ENCODE measurements around the gene TMCC3. TPM values are rescaled to one million over a fixed set of nuclear protein-coding genes. Genes with fewer than 3 reads are reported as not detected.

Gene TMCC3
- total RNA-seq, 1 experiment from 2014 or later, result 19.9 TPM

DNA sequence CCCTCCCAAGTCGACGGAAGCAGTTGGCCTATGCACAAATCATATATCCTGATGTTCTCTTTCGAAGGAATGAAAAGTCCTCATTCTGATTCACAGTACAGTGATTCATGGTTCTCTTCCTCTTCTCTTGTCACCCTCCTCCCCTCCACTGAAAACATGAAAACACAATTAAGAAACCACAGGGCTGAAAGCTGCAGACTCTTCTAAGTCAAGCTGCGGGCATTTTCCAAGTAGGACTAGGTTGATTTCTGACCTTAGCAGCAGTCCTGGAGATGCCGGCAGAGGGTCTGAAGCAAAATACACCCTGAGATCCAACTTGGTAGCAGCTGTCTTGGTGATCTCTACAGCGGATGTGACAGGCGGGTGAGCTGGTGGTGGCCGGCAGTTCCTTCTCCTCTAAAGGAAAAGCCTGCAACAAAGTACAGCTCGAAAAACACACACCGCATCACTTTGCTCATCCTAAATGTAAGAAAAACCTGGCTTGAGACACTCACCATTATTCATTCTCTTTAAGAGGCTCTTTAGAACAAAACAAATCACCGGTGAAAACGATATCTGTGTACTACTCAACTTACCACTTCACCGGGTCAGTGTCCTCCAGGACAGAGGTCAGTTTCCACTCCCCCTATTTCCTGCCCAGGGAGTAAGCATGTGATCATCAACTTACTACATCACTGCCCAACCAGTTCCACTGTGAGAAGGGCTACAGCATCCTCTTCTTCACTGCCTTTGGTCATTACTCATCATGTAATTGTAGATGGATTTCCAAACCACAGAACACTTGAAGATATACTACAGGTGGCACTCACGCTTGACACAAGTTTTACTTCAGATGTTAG, 6.0 kb downstream of the TMCC3 start:
- TF ChIP-seq CTCF (conservative IDR thresholded peaks at IDR 0.05) (no peak), EZH2 (IDR thresholded peaks at IDR 0.05; ENCODE audit: low read depth) (no peak)
- DNase-seq, result peak; percentile 57 to 94
- peak overlapping the region; percentile 45; the same call in 1 of the 2 replicates for H3K4me3 ChIP-seq
- peaks cover 67% of the 10 kb centered on the region for H3K4me1 ChIP-seq (replicated peaks; ENCODE audit: insufficient read depth)
- ChIA-PET CTCF (no interaction called here), POLR2A (ENCODE audit: unreplicated experiment) (no interaction called here)
- intact Hi-C loops (cut with micrococcal nuclease; ENCODE audit: unreplicated experiment), result loop anchor here (1.0 to 2.0 kb wide), 5 partner anchors 22 to 117 kb away; no protein-coding TSS in a partner anchor
- peak overlapping the region; percentile 75 for H3K4me2 ChIP-seq
- peaks cover 35% of the 10 kb centered on the region for H3F3A ChIP-seq (ENCODE audit: insufficient read depth, low read depth)
- H4K20me1 ChIP-seq (ENCODE audit: insufficient read depth), result no peaks in the 10 kb centered on the region
- no TSS peak for BruUV-seq (replicated peaks)
- no peaks in the 10 kb centered on the region for H3K9me2 ChIP-seq (ENCODE audit: insufficient read depth)
- H3K79me2 ChIP-seq (ENCODE audit: low read depth), result peaks cover 71% of the 10 kb centered on the region
- peak overlapping the region; percentile 52; the same call in 1 of the 2 replicates for H2AFZ ChIP-seq
- H3K27ac ChIP-seq, result peak overlapping the region; percentile 94
- no peaks in the 10 kb centered on the region for H3K9me3 ChIP-seq (ENCODE audit: insufficient read depth, low read depth)
- no peaks in the 10 kb centered on the region for H3K27me3 ChIP-seq (ENCODE audit: insufficient read depth, low read depth)
- H3K36me3 ChIP-seq (ENCODE audit: low read depth), result no peaks in the 10 kb centered on the region

DNA sequence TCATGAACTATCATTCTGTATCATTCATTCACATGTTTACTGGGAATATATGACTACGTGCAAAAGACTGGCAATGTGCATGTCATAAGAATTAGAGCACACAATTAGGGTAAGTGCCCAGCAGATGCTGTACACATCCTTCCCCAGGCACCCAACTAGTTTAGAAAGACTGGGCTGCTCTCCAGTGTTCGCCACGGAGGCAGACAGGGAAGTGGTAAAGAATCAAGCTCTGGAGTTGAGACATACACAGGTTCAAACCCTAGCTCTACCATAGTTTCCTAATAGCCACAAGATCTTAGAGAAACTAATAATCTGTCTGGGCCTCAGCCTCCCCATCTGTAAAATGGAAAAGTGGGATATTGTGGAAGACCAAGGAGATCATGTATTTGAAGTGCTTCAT, 6.8 kb downstream of the TMCC3 start:
- H3K4me3 ChIP-seq, result peak overlapping the region; percentile 45; the same call in 1 of the 2 replicates
- TF ChIP-seq EZH2 (IDR thresholded peaks at IDR 0.05; ENCODE audit: low read depth) (no peak), CTCF (conservative IDR thresholded peaks at IDR 0.05) (no peak)
- CTCF ChIA-PET, result no interaction called here
- H3F3A ChIP-seq (ENCODE audit: insufficient read depth, low read depth), result peaks cover 31% of the 10 kb centered on the region
- no peak for DNase-seq
- peak overlapping the region; percentile 94 for H3K27ac ChIP-seq
- peaks cover 69% of the 10 kb centered on the region for H3K79me2 ChIP-seq (ENCODE audit: low read depth)
- H3K9me2 ChIP-seq (ENCODE audit: insufficient read depth), result no peaks in the 10 kb centered on the region
- H3K27me3 ChIP-seq (ENCODE audit: insufficient read depth, low read depth), result no peaks in the 10 kb centered on the region
- intact Hi-C loops (cut with micrococcal nuclease; ENCODE audit: unreplicated experiment), result loop anchor here (1.0 to 2.0 kb wide), 5 partner anchors 21 to 118 kb away; no protein-coding TSS in a partner anchor
- H3K4me2 ChIP-seq, result peak overlapping the region; percentile 75
- no peak overlapping the region for H2AFZ ChIP-seq
- POLR2A ChIA-PET (ENCODE audit: unreplicated experiment), result no interaction called here
- no TSS peak for BruUV-seq (replicated peaks)
- H3K4me1 ChIP-seq (replicated peaks; ENCODE audit: insufficient read depth), result peaks cover 63% of the 10 kb centered on the region
- no peaks in the 10 kb centered on the region for H4K20me1 ChIP-seq (ENCODE audit: insufficient read depth)
- H3K9me3 ChIP-seq (ENCODE audit: insufficient read depth, low read depth), result no peaks in the 10 kb centered on the region
- no peaks in the 10 kb centered on the region for H3K36me3 ChIP-seq (ENCODE audit: low read depth)

DNA sequence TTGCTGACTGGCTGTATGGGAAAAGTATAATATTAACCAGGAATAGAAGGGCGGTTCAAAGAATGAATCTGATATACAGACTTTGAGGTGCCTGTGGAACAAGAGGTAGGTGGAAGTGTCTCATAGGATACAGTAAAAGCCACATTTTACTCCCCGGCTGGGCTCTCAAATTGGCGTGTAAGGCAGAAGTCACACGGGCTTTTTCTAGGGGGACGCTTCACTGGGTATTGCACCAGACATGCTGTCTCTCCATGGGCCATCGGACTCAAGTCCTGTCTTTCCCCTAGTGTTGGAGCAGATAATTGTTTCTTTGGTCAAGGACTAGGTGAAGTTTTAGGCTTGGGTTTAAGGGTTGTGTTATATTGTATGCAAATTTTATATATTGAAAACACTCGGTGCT, 9.1 kb downstream of the TMCC3 start:
- no peaks in the 10 kb centered on the region for H4K20me1 ChIP-seq (ENCODE audit: insufficient read depth)
- H3K9me2 ChIP-seq (ENCODE audit: insufficient read depth), result no peaks in the 10 kb centered on the region
- no peak overlapping the region for H3K4me2 ChIP-seq
- DNase-seq, result no peak
- peaks cover 60% of the 10 kb centered on the region for H3K79me2 ChIP-seq (ENCODE audit: low read depth)
- no peaks in the 10 kb centered on the region for H3K36me3 ChIP-seq (ENCODE audit: low read depth)
- no peak overlapping the region for H3K4me3 ChIP-seq
- no peaks in the 10 kb centered on the region for H3K27me3 ChIP-seq (ENCODE audit: insufficient read depth, low read depth)
- no peaks in the 10 kb centered on the region for H3K9me3 ChIP-seq (ENCODE audit: insufficient read depth, low read depth)
- H2AFZ ChIP-seq, result no peak overlapping the region
- ChIA-PET CTCF (no interaction called here), POLR2A (ENCODE audit: unreplicated experiment) (no interaction called here)
- H3K27ac ChIP-seq, result peak overlapping the region; percentile 63; the same call in 1 of the 2 replicates
- H3K4me1 ChIP-seq (replicated peaks; ENCODE audit: insufficient read depth), result peaks cover 42% of the 10 kb centered on the region
- TF ChIP-seq EZH2 (IDR thresholded peaks at IDR 0.05; ENCODE audit: low read depth), result no peak
- intact Hi-C loops (cut with micrococcal nuclease; ENCODE audit: unreplicated experiment), result no loop called here
- peaks cover 28% of the 10 kb centered on the region for H3F3A ChIP-seq (ENCODE audit: insufficient read depth, low read depth)
- BruUV-seq (replicated peaks), result no TSS peak
